GM12878 (cell line): ENCODE measurements around the gene HMOX2. TPM values are rescaled to one million over a fixed set of nuclear protein-coding genes. Genes with fewer than 3 reads are reported as not detected.
A peak's percentile ranks its signal among the peaks of the same experiment; 100 is the strongest.

Experiments
- BCL11A ChIP-seq: IDR thresholded peaks from 2 replicates; pipeline ENCODE4 v1.6.1; 2011; ENCODE audit warnings: low read depth, low read length
- BHLHE40 ChIP-seq, 2 experiments: fragments of 450-650 bp in 1 of 2; IDR thresholded peaks; 2 replicates each; pipeline ENCODE4 v1.6.1; 2011 to 2017; ENCODE audit warnings: low read depth in 2 of 2, borderline replicate concordance in 1 of 2, improper control_type of control experiment in 1 of 2, low read length in 1 of 2, mild to moderate bottlenecking in 1 of 2
- CHD4 ChIP-seq: fragments of 200-600 bp; sonication (generic); IDR thresholded peaks from 2 replicates; pipeline ENCODE4 v1.6.1; 2016; ENCODE audit warnings: mild to moderate bottlenecking
- DPF2 ChIP-seq: fragments of 450-650 bp; IDR thresholded peaks from 2 replicates; pipeline ENCODE4 v1.6.1; 2017; ENCODE audit warnings: mild to moderate bottlenecking
- EGR1 ChIP-seq, 2 experiments: IDR thresholded peaks; 1 replicate in 1 of 2; 2 replicates in 1 of 2; pipeline ENCODE4 v1.6.1; 2011 to 2012; ENCODE audit warnings: low read depth in 2 of 2, low read length in 2 of 2, borderline replicate concordance in 1 of 2, mild to moderate bottlenecking in 1 of 2, moderate library complexity in 1 of 2
- EP300 ChIP-seq, 2 experiments: fragments of 150-350 bp in 1 of 2; IDR thresholded peaks; 2 replicates each; pipeline ENCODE4 v1.6.1; 2011 to 2012; ENCODE audit warnings: low read depth in 2 of 2, low read length in 2 of 2, borderline replicate concordance in 1 of 2, improper control_type of control experiment in 1 of 2, inconsistent platforms in 1 of 2; ENCODE audit not compliant: control insufficient read depth in 1 of 2
- FOXM1 ChIP-seq: IDR thresholded peaks from 2 replicates; pipeline ENCODE4 v1.6.1; 2012; ENCODE audit warnings: low read depth, mild to moderate bottlenecking, inconsistent platforms, low read length, moderate library complexity
- IKZF1 ChIP-seq: fragments of 450-650 bp; conservative IDR thresholded peaks from 2 replicates; pipeline ENCODE4 v1.6.1; 2017; ENCODE audit warnings: antibody characterized with exemption, mild to moderate bottlenecking
- IKZF2 ChIP-seq, 2 experiments: fragments of 450-650 bp; IDR thresholded peaks; 2 replicates each; pipeline ENCODE4 v1.6.1; 2017; ENCODE audit warnings: mild to moderate bottlenecking in 2 of 2, moderate library complexity in 2 of 2
- JUNB ChIP-seq: IDR thresholded peaks from 2 replicates; pipeline ENCODE4 v1.6.1; 2016; ENCODE audit warnings: antibody characterized with exemption, mild to moderate bottlenecking
- MAX ChIP-seq: IDR thresholded peaks from 2 replicates; pipeline ENCODE4 v1.6.1; 2012; ENCODE audit warnings: low read depth, low read length, improper control_type of control experiment
- NR2F1 ChIP-seq: fragments of 450-650 bp; conservative IDR thresholded peaks from 2 replicates; pipeline ENCODE4 v1.6.1; 2017; ENCODE audit warnings: mild to moderate bottlenecking
- NRF1 ChIP-seq: conservative IDR thresholded peaks from 2 replicates; pipeline ENCODE4 v1.6.1; 2011; ENCODE audit warnings: mild to moderate bottlenecking, low read depth, low read length, improper control_type of control experiment
- PAX5 ChIP-seq: IDR thresholded peaks from 2 replicates; pipeline ENCODE4 v1.6.1; 2011; ENCODE audit warnings: low read depth, low read length, borderline replicate concordance
- PKNOX1 ChIP-seq: fragments of 450-650 bp; IDR thresholded peaks from 2 replicates; pipeline ENCODE4 v1.6.1; 2016; ENCODE audit warnings: mild to moderate bottlenecking
- PML ChIP-seq: IDR thresholded peaks from 2 replicates; pipeline ENCODE4 v1.6.1; 2012; ENCODE audit warnings: low read length, inconsistent platforms
- POLR2A ChIP-seq: IDR thresholded peaks from 2 replicates; pipeline ENCODE4 v1.6.1; 2011; ENCODE audit warnings: low read depth, mild to moderate bottlenecking, low read length
- POLR2AphosphoS2 ChIP-seq: IDR thresholded peaks from 2 replicates; pipeline ENCODE4 v1.6.1; 2011; ENCODE audit warnings: low read depth, mild to moderate bottlenecking, low read length, improper control_type of control experiment, moderate library complexity
- POLR2AphosphoS5 ChIP-seq: IDR thresholded peaks from 2 replicates; pipeline ENCODE4 v1.6.1; 2011; ENCODE audit warnings: mild to moderate bottlenecking, low read length, inconsistent platforms
- RB1 ChIP-seq: fragments of 450-650 bp; formaldehyde crosslinking; IDR thresholded peaks from 2 replicates; pipeline ENCODE4 v1.6.1; 2017; ENCODE audit warnings: mild to moderate bottlenecking, borderline replicate concordance
- SMAD5 ChIP-seq: IDR thresholded peaks from 2 replicates; pipeline ENCODE4 v1.6.1; 2016; ENCODE audit warnings: antibody characterized with exemption, low read depth
- SMARCA5 ChIP-seq: fragments of 450-650 bp; IDR thresholded peaks from 2 replicates; pipeline ENCODE4 v1.6.1; 2017; ENCODE audit warnings: mild to moderate bottlenecking
- TCF12 ChIP-seq: IDR thresholded peaks from 2 replicates; pipeline ENCODE4 v1.6.1; 2011; ENCODE audit warnings: low read depth, mild to moderate bottlenecking, low read length
- TCF7 ChIP-seq: IDR thresholded peaks from 2 replicates; pipeline ENCODE4 v1.6.1; 2014; ENCODE audit warnings: antibody characterized with exemption, borderline replicate concordance
- YY1 ChIP-seq: IDR thresholded peaks from 2 replicates; pipeline ENCODE4 v1.6.1; 2011; ENCODE audit warnings: low read depth, mild to moderate bottlenecking, low read length
- ZBED1 ChIP-seq: IDR thresholded peaks from 2 replicates; pipeline ENCODE4 v1.6.1; 2016; ENCODE audit warnings: borderline replicate concordance
- polyA plus RNA-seq, 11 experiments: library from polyadenylated mRNA; depleted of rRNA in 4 of 11; unstranded in 6 of 11; stranded (reverse) in 5 of 11; fragments of >200 nt; fragmentation: Nextera tagmentation in 4 of 11; fragmentation: Illumina TruSeq in 1 of 11; extraction: Ambion mirVana in 4 of 11; extraction: Trizol in 1 of 11; gene quantifications; 1 replicate in 1 of 11; 2 replicates in 10 of 11; pipeline versions ENCODE4 v1.2.1 to v1.2.3, GENCODE V29; 2011 to 2016; ENCODE audit warnings: inconsistent platforms in 2 of 11, missing spikeins in 2 of 11, low read depth in 1 of 11
- total RNA-seq, 4 experiments: library from RNA; depleted of rRNA in 3 of 4; stranded (reverse); fragments of >200 nt in 3 of 4; fragmentation: Illumina TruSeq in 1 of 4; extraction: Trizol in 1 of 4; gene quantifications; 2 replicates each; pipeline versions ENCODE4 v1.2.1 to v1.2.3, GENCODE V29; 2013 to 2021
- TF ChIP-seq, protein P1 (sequence below): fragments of 450-650 bp; IDR thresholded peaks from 2 replicates; pipeline ENCODE4 v1.6.1; 2016; ENCODE audit warnings: mild to moderate bottlenecking, moderate library complexity, borderline replicate concordance

The HMOX2 gene
- total and polyA plus RNA-seq, 10 of the 15 experiments (the other 5 are each of a cell fraction or from before 2014, with no cell fraction given), result 26.4 to 111 (median 57.8) TPM

DNA sequence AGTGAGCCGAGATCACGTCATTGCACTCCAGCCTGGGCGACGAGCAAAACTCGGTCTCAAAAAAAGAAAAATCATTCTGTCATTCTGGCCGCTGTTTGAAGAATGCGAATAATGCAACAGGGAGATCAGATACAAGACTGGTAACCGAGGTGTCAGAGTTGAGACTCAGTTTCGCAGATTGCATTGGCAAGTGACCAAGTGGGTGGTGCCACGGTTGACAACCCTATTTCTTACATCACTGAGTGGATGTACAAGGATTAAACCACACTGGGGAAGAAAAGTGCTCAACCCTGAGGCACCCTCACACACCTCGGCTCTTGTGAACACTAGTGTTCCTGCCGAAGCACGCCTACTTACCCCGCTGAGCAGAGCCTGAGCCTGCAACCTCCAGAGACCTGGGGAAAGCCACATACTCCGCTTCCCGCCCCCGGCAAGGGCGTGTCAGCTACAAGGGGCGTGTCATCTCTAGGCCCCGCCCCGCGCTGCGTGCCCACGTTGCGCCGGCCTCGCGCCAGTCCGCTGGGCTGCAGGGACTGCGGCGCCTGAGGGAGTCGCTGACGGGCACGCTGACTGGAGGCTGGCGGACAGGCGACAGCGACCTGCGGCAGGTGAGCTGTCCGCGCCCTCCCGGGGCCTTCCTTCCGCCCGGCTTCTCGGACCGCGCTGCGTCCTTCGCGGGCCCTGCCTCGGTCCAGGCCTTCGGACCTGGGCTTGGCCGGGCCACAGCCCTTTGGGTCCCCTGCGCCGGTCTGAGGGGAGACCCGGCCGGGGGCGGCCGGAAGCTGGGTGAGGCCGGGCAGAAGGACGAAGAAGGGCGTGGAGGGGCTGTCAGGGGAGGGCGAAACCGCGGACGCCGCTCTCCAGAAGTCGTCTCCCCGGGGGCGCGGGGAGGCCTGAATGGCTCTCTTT is at the start of gene HMOX2 (continued):
- TF ChIP-seq, protein P1, sequence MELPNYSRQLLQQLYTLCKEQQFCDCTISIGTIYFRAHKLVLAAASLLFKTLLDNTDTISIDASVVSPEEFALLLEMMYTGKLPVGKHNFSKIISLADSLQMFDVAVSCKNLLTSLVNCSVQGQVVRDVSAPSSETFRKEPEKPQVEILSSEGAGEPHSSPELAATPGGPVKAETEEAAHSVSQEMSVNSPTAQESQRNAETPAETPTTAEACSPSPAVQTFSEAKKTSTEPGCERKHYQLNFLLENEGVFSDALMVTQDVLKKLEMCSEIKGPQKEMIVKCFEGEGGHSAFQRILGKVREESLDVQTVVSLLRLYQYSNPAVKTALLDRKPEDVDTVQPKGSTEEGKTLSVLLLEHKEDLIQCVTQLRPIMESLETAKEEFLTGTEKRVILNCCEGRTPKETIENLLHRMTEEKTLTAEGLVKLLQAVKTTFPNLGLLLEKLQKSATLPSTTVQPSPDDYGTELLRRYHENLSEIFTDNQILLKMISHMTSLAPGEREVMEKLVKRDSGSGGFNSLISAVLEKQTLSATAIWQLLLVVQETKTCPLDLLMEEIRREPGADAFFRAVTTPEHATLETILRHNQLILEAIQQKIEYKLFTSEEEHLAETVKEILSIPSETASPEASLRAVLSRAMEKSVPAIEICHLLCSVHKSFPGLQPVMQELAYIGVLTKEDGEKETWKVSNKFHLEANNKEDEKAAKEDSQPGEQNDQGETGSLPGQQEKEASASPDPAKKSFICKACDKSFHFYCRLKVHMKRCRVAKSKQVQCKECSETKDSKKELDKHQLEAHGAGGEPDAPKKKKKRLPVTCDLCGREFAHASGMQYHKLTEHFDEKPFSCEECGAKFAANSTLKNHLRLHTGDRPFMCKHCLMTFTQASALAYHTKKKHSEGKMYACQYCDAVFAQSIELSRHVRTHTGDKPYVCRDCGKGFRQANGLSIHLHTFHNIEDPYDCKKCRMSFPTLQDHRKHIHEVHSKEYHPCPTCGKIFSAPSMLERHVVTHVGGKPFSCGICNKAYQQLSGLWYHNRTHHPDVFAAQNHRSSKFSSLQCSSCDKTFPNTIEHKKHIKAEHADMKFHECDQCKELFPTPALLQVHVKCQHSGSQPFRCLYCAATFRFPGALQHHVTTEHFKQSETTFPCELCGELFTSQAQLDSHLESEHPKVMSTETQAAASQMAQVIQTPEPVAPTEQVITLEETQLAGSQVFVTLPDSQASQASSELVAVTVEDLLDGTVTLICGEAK, result no peak
- TF ChIP-seq BCL11A (no peak), ZBED1 (no peak), IKZF2 (IDR thresholded peaks at IDR 0.05) (peak in 1 of 2 experiments; percentile 9; a peak in 1 of 4 replicates), YY1 (0 out of 2 replicates have a peak, but pooled peaks have one; percentile 48), POLR2AphosphoS5 (peak; percentile 90), TCF7 (no peak), PML (peak; percentile 50; the same call in 1 of the 2 replicates), BHLHE40 (IDR thresholded peaks at IDR 0.05; ENCODE audit: borderline replicate concordance in 1 of 2, low read depth in 2 of 2, low read length in 1 of 2) (peak; percentile 38 to 90; a peak in 3 of 4 replicates), DPF2 (peak; percentile 77; the same call in 1 of the 2 replicates), POLR2AphosphoS2 (0 out of 2 replicates have a peak, but pooled peaks have one; percentile 43), MAX (peak; percentile 84), JUNB (no peak), EP300 (IDR thresholded peaks at IDR 0.05; ENCODE audit: borderline replicate concordance in 1 of 2, control insufficient read depth in 1 of 2, low read depth in 2 of 2, low read length in 2 of 2) (0 out of 4 replicates have a peak, but pooled peaks of 1 of the 2 experiments have one; percentile 8), FOXM1 (no peak), PKNOX1 (peak; percentile 87), SMAD5 (peak; percentile 77), CHD4 (no peak), POLR2A (peak; percentile 99), RB1 (peak; percentile 80; the same call in 1 of the 2 replicates), IKZF1 (peak; percentile 66; the same call in 1 of the 2 replicates), TCF12 (peak; percentile 50; the same call in 1 of the 2 replicates), NRF1 (peak; percentile 51), PAX5 (peak; percentile 44; the same call in 1 of the 2 replicates), EGR1 (IDR thresholded peaks at IDR 0.05; ENCODE audit: borderline replicate concordance in 1 of 2, low read depth in 2 of 2, low read length in 2 of 2) (peak; percentile 96 to 97), SMARCA5 (peak; percentile 87; the same call in 1 of the 2 replicates), NR2F1 (peak; percentile 71; the same call in 1 of the 2 replicates)
